ENCODE data around the gene STIM2. TPM values are rescaled to one million over a fixed set of nuclear protein-coding genes. Genes with fewer than 3 reads are reported as not detected.
A peak's percentile ranks its signal among the peaks of the same experiment; 100 is the strongest.

The STIM2 gene
- total RNA-seq, 2 donors from 2014 or later, result 23.2 to 24.5 TPM

DNA sequence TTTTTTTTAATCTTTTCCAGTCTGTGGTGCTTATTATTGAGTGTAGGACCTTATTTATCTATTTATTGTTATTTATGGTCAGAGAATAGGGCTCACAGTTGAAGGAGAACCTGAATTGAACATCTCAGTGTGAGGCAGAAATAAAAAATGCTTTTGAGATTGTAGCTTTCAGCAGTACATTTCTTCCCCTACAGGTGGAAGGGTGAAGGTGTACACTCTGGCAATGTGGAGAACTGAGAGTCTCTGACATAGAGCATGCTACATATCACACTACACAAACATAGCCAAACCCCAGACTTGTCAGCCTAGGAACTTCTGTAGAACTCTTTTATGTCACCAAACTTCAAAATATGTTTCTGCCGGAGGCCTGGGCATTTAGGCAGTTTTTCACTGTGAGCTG, 140.2 kb downstream of the STIM2 start:
- Histone ChIP-seq H3K36me3 (ENCODE audit: control insufficient read depth, insufficient read depth, low read length) (no peaks in the 10 kb centered on the region), H3K9ac (ENCODE audit: extremely low read depth, low read length, poor library complexity, severe bottlenecking) (no peak overlapping the region), H3K27ac (ENCODE audit: low read depth, low read length) (no peak overlapping the region), H3K4me3 (ENCODE audit: low read length) (no peak overlapping the region), H3K27me3 (ENCODE audit: control insufficient read depth, insufficient read depth, low read length, poor library complexity, severe bottlenecking) (no peaks in the 10 kb centered on the region), H3K9me3 (ENCODE audit: control insufficient read depth, low read length) (no peaks in the 10 kb centered on the region), H3K4me1 (ENCODE audit: control insufficient read depth, insufficient read depth, low read length) (no peaks in the 10 kb centered on the region)
- DNase-seq, result no peak
- Mint-ChIP-seq H3K4me1 (peaks cover under 1% of the 10 kb centered on the region), H3K27me3 (ENCODE audit: insufficient read depth) (no peaks in the 10 kb centered on the region), H3K27ac (no peak overlapping the region), H3K9me3 (no peaks in the 10 kb centered on the region), H3K36me3 (ENCODE audit: low read depth) (no peaks in the 10 kb centered on the region), H3K4me3 (no peak overlapping the region)
- TF ChIP-seq, protein P1, sequence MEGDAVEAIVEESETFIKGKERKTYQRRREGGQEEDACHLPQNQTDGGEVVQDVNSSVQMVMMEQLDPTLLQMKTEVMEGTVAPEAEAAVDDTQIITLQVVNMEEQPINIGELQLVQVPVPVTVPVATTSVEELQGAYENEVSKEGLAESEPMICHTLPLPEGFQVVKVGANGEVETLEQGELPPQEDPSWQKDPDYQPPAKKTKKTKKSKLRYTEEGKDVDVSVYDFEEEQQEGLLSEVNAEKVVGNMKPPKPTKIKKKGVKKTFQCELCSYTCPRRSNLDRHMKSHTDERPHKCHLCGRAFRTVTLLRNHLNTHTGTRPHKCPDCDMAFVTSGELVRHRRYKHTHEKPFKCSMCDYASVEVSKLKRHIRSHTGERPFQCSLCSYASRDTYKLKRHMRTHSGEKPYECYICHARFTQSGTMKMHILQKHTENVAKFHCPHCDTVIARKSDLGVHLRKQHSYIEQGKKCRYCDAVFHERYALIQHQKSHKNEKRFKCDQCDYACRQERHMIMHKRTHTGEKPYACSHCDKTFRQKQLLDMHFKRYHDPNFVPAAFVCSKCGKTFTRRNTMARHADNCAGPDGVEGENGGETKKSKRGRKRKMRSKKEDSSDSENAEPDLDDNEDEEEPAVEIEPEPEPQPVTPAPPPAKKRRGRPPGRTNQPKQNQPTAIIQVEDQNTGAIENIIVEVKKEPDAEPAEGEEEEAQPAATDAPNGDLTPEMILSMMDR (conservative IDR thresholded peaks at IDR 0.05), result peak; percentile 71
- 100% methylated on average over 1 of the region's 1 CpG; no CpG with 5 or more reads in 1 of the 2 experiments for WGBS, 2 experiments (ENCODE audit: insufficient coverage in 1 of 2, insufficient read length in 1 of 2)

DNA sequence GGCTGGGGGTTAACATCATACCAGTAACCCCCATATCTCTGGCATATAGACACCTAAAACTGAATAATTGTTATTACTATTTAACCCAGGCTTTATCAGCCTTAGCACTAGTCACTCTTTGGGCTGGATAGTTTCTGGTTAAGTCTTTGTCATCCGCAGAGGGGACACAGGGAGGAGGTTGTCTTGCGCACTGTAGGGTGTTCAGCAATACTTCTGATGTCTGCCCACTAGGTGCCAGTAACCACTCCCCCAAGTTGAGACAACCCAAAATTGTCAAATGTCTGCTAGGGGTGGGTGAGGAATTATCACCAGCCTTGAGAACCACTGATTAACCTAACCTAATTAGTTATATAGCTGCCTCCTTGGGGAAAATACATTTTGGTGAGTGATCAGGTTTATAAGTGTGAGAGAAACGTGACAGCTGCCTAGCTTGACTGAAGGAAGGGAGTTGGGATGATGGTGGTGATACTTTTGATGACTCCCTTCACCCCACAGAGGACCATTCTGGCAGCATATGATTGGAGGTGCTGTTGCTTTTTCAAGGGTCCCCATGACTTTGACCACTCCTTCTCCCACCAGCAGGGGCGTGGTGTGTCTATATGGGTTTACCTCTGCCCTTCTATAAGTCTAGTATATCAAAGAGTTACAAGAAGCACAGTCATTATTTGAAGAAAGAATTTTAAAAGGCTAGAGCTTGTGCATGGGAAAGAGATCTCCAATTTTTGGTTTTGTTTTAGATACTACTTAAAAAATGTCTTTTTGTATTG, 140.9 kb downstream of the STIM2 start:
- Histone ChIP-seq H3K9me3 (ENCODE audit: control insufficient read depth, low read length) (no peaks in the 10 kb centered on the region), H3K27ac (ENCODE audit: low read depth, low read length) (no peak overlapping the region), H3K4me3 (ENCODE audit: low read length) (no peak overlapping the region), H3K4me1 (ENCODE audit: control insufficient read depth, insufficient read depth, low read length) (no peaks in the 10 kb centered on the region), H3K27me3 (ENCODE audit: control insufficient read depth, insufficient read depth, low read length, poor library complexity, severe bottlenecking) (no peaks in the 10 kb centered on the region), H3K36me3 (ENCODE audit: control insufficient read depth, insufficient read depth, low read length) (no peaks in the 10 kb centered on the region), H3K9ac (ENCODE audit: extremely low read depth, low read length, poor library complexity, severe bottlenecking) (no peak overlapping the region)
- Mint-ChIP-seq H3K27ac (no peak overlapping the region), H3K36me3 (ENCODE audit: low read depth) (no peaks in the 10 kb centered on the region), H3K4me3 (no peak overlapping the region), H3K27me3 (ENCODE audit: insufficient read depth) (no peaks in the 10 kb centered on the region), H3K9me3 (no peaks in the 10 kb centered on the region), H3K4me1 (peaks cover 8% of the 10 kb centered on the region)
- DNase-seq, result peak; percentile 53
- WGBS, 2 experiments (ENCODE audit: insufficient coverage in 1 of 2, insufficient read length in 1 of 2), result 90 to 92% methylated on average over 2 to 4 of the region's 4 CpGs
- TF ChIP-seq, protein P1 (conservative IDR thresholded peaks at IDR 0.05), result peak; percentile 59

DNA sequence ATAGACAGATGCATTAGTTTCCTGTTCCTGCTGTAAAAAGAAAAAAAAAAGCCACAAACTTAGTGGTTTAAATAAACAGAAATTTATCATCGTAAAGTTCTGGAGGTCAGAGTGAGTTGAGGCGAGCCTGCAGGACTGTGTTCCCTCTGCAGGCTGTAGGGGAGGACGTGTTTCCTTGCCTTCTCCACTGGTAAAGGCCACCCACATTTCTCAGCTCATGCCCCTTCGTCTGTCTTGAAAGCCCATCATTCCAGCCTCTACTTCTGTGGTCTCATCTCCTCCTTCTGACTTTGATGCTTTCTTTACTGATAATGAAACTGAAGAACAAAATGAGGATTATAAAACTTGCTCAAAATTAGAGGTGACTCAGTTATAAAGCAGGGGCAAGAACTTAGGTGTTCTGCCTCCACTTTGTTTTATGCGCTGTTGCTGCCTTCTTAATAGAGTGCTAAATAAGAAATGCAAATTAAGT, 143.0 kb downstream of the STIM2 start:
- WGBS, 2 experiments (ENCODE audit: insufficient coverage in 1 of 2, insufficient read length in 1 of 2), result 90 to 94% methylated on average over 4 to 5 of the region's 5 CpGs
- H3K4me3 Mint-ChIP-seq, result no peak overlapping the region

More for the DNA sequence above, 143.0 kb downstream of the STIM2 start:
- Histone ChIP-seq H3K36me3 (ENCODE audit: control insufficient read depth, insufficient read depth, low read length) (no peaks in the 10 kb centered on the region), H3K4me1 (ENCODE audit: control insufficient read depth, insufficient read depth, low read length) (no peaks in the 10 kb centered on the region), H3K4me3 (ENCODE audit: low read length) (no peak overlapping the region), H3K9me3 (ENCODE audit: control insufficient read depth, low read length) (no peaks in the 10 kb centered on the region), H3K27ac (ENCODE audit: low read depth, low read length) (no peak overlapping the region), H3K27me3 (ENCODE audit: control insufficient read depth, insufficient read depth, low read length, poor library complexity, severe bottlenecking) (no peaks in the 10 kb centered on the region), H3K9ac (ENCODE audit: extremely low read depth, low read length, poor library complexity, severe bottlenecking) (no peak overlapping the region)
- H3K9me3 Mint-ChIP-seq, result no peaks in the 10 kb centered on the region
- DNase-seq, result no peak
- peaks cover 2% of the 10 kb centered on the region for H3K36me3 Mint-ChIP-seq (ENCODE audit: low read depth)
- TF ChIP-seq, protein P1 (conservative IDR thresholded peaks at IDR 0.05), result peak; percentile 18
- peaks cover 8% of the 10 kb centered on the region for H3K4me1 Mint-ChIP-seq
- no peak overlapping the region for H3K27ac Mint-ChIP-seq
- H3K27me3 Mint-ChIP-seq (ENCODE audit: insufficient read depth), result no peaks in the 10 kb centered on the region
